GM12878 (cell line): ENCODE measurements around the gene FKBP1B. TPM values are rescaled to one million over a fixed set of nuclear protein-coding genes. Genes with fewer than 3 reads are reported as not detected.

Source experiments
- ASH2L ChIP-seq: fragments of 300-600, 200-600 bp; sonication (generic); IDR thresholded peaks from 2 replicates; pipeline ENCODE4 v1.6.1; 2017; ENCODE audit warnings: low read depth, mild to moderate bottlenecking, borderline replicate concordance
- EP300 ChIP-seq, 2 experiments: fragments of 150-350 bp in 1 of 2; IDR thresholded peaks; 2 replicates each; pipeline ENCODE4 v1.6.1; 2011 to 2012; ENCODE audit warnings: low read depth in 2 of 2, low read length in 2 of 2, borderline replicate concordance in 1 of 2, improper control_type of control experiment in 1 of 2, inconsistent platforms in 1 of 2; ENCODE audit not compliant: control insufficient read depth in 1 of 2
- EZH2 ChIP-seq: IDR thresholded peaks from 2 replicates; pipeline ENCODE4 v1.6.1; 2012; ENCODE audit warnings: low read depth, mild to moderate bottlenecking, control low read depth, inconsistent platforms, low read length, borderline replicate concordance; ENCODE audit not compliant: control insufficient read depth
- JUND ChIP-seq: IDR thresholded peaks from 2 replicates; pipeline ENCODE4 v1.6.1; 2012; ENCODE audit warnings: low read depth, mild to moderate bottlenecking, low read length, improper control_type of control experiment, moderate library complexity
- MYC ChIP-seq: IDR thresholded peaks from 2 replicates; pipeline ENCODE4 v1.6.1; 2011; ENCODE audit warnings: mild to moderate bottlenecking, low read length, moderate library complexity, inconsistent platforms; ENCODE audit not compliant: insufficient read depth, insufficient replicate concordance, insufficient read length, severe bottlenecking
- RBBP5 ChIP-seq: fragments of 200-600 bp; sonication (generic); conservative IDR thresholded peaks from 2 replicates; pipeline ENCODE4 v1.6.1; 2016
- TCF12 ChIP-seq: IDR thresholded peaks from 2 replicates; pipeline ENCODE4 v1.6.1; 2011; ENCODE audit warnings: low read depth, mild to moderate bottlenecking, low read length
- WRNIP1 ChIP-seq: IDR thresholded peaks from 2 replicates; pipeline ENCODE4 v1.6.1; 2011; ENCODE audit warnings: low read depth, low read length, improper control_type of control experiment, borderline replicate concordance
- ZBTB40 ChIP-seq: fragments of 450-650 bp; IDR thresholded peaks from 2 replicates; pipeline ENCODE4 v1.6.1; 2016; ENCODE audit warnings: mild to moderate bottlenecking, moderate library complexity, borderline replicate concordance
- ZNF384 ChIP-seq: IDR thresholded peaks from 2 replicates; pipeline ENCODE4 v1.6.1; 2012; ENCODE audit warnings: low read depth, mild to moderate bottlenecking, low read length, improper control_type of control experiment, borderline replicate concordance
- ZSCAN29 ChIP-seq: fragments of 450-650 bp; IDR thresholded peaks from 2 replicates; pipeline ENCODE4 v1.6.1; 2017; ENCODE audit warnings: mild to moderate bottlenecking, moderate library complexity
- polyA plus RNA-seq, 11 experiments: library from polyadenylated mRNA; depleted of rRNA in 4 of 11; unstranded in 6 of 11; stranded (reverse) in 5 of 11; fragments of >200 nt; fragmentation: Nextera tagmentation in 4 of 11; fragmentation: Illumina TruSeq in 1 of 11; extraction: Ambion mirVana in 4 of 11; extraction: Trizol in 1 of 11; gene quantifications; 1 replicate in 1 of 11; 2 replicates in 10 of 11; pipeline versions ENCODE4 v1.2.1 to v1.2.3, GENCODE V29; 2011 to 2016; ENCODE audit warnings: inconsistent platforms in 2 of 11, missing spikeins in 2 of 11, low read depth in 1 of 11
- total RNA-seq, 4 experiments: library from RNA; depleted of rRNA in 3 of 4; stranded (reverse); fragments of >200 nt in 3 of 4; fragmentation: Illumina TruSeq in 1 of 4; extraction: Trizol in 1 of 4; gene quantifications; 2 replicates each; pipeline versions ENCODE4 v1.2.1 to v1.2.3, GENCODE V29; 2013 to 2021
- TF ChIP-seq, protein P1 (sequence below): fragments of 450-650 bp; IDR thresholded peaks from 2 replicates; pipeline ENCODE4 v1.6.1; 2017; ENCODE audit warnings: mild to moderate bottlenecking, moderate library complexity
- TF ChIP-seq, protein P2 (sequence below): fragments of 450-650 bp; IDR thresholded peaks from 2 replicates; pipeline ENCODE4 v1.6.1; 2017; ENCODE audit warnings: borderline replicate concordance

The FKBP1B gene
- total and polyA plus RNA-seq, 10 of the 15 experiments (the other 5 are each of a cell fraction or from before 2014, with no cell fraction given) = 0.18 to 0.53 (median 0.24) TPM

GRCh38 chr2:24075915-24076848 lies 26.6 kb downstream of the FKBP1B start, which contains the start of gene SF3B6 (continued):
- TF ChIP-seq, protein P1, sequence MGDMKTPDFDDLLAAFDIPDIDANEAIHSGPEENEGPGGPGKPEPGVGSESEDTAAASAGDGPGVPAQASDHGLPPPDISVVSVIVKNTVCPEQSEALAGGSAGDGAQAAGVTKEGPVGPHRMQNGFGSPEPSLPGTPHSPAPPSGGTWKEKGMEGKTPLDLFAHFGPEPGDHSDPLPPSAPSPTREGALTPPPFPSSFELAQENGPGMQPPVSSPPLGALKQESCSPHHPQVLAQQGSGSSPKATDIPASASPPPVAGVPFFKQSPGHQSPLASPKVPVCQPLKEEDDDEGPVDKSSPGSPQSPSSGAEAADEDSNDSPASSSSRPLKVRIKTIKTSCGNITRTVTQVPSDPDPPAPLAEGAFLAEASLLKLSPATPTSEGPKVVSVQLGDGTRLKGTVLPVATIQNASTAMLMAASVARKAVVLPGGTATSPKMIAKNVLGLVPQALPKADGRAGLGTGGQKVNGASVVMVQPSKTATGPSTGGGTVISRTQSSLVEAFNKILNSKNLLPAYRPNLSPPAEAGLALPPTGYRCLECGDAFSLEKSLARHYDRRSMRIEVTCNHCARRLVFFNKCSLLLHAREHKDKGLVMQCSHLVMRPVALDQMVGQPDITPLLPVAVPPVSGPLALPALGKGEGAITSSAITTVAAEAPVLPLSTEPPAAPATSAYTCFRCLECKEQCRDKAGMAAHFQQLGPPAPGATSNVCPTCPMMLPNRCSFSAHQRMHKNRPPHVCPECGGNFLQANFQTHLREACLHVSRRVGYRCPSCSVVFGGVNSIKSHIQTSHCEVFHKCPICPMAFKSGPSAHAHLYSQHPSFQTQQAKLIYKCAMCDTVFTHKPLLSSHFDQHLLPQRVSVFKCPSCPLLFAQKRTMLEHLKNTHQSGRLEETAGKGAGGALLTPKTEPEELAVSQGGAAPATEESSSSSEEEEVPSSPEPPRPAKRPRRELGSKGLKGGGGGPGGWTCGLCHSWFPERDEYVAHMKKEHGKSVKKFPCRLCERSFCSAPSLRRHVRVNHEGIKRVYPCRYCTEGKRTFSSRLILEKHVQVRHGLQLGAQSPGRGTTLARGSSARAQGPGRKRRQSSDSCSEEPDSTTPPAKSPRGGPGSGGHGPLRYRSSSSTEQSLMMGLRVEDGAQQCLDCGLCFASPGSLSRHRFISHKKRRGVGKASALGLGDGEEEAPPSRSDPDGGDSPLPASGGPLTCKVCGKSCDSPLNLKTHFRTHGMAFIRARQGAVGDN = peak; percentile 82
- TF ChIP-seq TCF12 (no peak), ZBTB40 (peak; percentile 99), WRNIP1 (0 out of 2 replicates have a peak, but pooled peaks have one; percentile 93), JUND (peak; percentile 62; the same call in 1 of the 2 replicates), ZNF384 (peak; percentile 32), MYC (peak; percentile 52), RBBP5 (no peak; the same call in none of the 2 replicates), EP300 (IDR thresholded peaks at IDR 0.05; ENCODE audit: borderline replicate concordance in 1 of 2, control insufficient read depth in 1 of 2, low read depth in 2 of 2, low read length in 2 of 2) (peak in 1 of 2 experiments; percentile 27; a peak in 1 of 4 replicates), EZH2 (no peak), ASH2L (peak; percentile 97; the same call in 1 of the 2 replicates), ZSCAN29 (no peak)
- TF ChIP-seq, protein P2, sequence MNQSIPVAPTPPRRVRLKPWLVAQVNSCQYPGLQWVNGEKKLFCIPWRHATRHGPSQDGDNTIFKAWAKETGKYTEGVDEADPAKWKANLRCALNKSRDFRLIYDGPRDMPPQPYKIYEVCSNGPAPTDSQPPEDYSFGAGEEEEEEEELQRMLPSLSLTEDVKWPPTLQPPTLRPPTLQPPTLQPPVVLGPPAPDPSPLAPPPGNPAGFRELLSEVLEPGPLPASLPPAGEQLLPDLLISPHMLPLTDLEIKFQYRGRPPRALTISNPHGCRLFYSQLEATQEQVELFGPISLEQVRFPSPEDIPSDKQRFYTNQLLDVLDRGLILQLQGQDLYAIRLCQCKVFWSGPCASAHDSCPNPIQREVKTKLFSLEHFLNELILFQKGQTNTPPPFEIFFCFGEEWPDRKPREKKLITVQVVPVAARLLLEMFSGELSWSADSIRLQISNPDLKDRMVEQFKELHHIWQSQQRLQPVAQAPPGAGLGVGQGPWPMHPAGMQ = peak; percentile 43; the same call in 1 of the 2 replicates
- TF ChIP-seq, all 136 proteins: peak for 86
